Activated gamma-delta T cell (primary cell): ENCODE results near the gene ANAPC5.
"Not testable (repeated sequence)": the region's sequence is repeated elsewhere in the genome, so short reads cannot be mapped to it uniquely, and the experiment has no call there.

Source experiments
- DNase-seq: peaks from one replicate; lab custom pipeline; 2025; lab: John Stamatoyannopoulos, UW
- total RNA-seq, 2 donors: gene quantifications; one replicate each; lab custom pipeline; 2026; lab: John Stamatoyannopoulos, UW

Gene ANAPC5, protein sequence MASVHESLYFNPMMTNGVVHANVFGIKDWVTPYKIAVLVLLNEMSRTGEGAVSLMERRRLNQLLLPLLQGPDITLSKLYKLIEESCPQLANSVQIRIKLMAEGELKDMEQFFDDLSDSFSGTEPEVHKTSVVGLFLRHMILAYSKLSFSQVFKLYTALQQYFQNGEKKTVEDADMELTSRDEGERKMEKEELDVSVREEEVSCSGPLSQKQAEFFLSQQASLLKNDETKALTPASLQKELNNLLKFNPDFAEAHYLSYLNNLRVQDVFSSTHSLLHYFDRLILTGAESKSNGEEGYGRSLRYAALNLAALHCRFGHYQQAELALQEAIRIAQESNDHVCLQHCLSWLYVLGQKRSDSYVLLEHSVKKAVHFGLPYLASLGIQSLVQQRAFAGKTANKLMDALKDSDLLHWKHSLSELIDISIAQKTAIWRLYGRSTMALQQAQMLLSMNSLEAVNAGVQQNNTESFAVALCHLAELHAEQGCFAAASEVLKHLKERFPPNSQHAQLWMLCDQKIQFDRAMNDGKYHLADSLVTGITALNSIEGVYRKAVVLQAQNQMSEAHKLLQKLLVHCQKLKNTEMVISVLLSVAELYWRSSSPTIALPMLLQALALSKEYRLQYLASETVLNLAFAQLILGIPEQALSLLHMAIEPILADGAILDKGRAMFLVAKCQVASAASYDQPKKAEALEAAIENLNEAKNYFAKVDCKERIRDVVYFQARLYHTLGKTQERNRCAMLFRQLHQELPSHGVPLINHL
- 269 to 320 reads per million in 2 donors for total RNA-seq

DNA sequence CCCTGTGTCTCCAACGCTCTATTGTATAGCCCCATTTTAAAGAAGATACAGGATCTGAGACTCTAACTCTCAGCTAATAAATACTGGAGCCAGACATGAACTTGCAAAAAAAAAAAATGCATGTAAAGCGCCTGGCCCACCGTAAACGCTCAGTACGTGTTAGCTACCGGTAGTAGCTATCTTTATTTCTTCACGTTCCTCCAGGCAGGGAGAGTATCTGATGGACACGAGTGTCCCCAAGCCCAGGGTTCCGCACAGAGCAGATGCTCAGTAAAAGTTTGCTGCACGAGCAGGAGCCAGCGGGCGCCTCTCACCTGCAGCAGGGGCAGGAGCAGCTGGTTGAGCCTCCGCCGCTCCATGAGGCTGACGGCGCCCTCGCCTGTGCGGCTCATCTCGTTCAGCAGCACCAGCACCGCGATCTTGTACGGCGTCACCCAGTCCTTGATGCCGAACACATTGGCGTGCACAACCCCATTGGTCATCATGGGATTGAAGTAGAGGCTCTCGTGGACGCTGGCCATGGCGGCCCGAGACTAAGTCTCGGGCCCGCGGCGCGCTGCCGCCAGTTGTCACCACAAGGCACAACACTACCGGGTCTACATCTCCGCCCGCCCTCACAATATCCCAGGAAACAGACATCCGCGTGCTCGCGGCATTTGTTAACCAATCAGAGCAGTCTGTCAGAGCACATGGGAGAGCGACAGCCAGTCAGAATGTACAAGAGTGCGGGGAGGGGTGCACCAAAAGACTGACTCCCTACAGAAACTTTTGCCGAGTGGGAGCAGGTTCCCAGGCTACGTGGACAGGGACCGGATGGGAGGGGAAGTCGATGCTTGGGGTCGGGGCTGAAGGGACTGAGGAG, at the start of gene ANAPC5:
Gene ANAPC5 (minus strand): TSS at position 592 of the 862 bp plus-strand sequence. CDS start 71 bp downstream, at position 521.
- DNase-seq, result peak; percentile 51

DNA sequence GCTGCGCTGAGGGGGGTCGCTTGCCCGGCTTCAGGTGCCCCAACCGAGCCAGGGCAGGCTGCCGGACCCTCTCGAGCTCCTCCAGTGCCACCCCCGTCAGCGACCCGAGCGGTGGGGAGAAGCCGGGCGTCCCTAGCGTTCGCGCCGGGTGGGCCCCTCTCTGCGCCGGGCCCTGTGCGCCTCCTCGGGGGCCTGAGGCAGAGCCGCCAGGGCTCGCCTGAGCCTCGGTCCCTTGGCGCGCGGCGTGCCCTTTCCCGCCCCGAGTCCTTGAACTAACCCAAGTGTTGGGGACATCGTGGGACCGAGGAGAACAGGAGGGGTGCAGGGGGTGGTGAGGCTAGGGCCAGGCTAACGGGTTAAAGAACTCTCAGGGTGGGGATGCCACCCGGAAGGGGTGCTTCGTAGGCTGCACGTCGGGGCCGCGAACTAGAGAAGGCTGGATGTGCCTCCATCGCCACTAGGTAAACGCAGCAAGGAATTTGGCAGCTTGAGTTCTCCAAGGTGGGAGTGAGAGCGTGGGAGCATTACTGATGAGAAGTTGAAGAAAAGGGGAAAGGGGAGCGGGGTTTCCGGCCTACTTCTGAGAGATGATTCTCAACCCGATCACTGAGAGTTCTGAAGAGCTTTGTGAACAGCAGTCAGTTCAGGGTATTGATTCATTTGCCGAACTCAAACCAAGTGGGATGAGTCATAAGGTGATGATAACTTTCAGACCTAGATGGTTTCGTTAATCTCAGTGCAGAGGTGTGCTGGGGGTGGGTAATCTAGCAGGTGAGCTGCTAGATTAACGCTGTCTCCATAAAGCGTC, 48.3 kb upstream of the ANAPC5 start:
- peak; percentile 56 for DNase-seq

DNA sequence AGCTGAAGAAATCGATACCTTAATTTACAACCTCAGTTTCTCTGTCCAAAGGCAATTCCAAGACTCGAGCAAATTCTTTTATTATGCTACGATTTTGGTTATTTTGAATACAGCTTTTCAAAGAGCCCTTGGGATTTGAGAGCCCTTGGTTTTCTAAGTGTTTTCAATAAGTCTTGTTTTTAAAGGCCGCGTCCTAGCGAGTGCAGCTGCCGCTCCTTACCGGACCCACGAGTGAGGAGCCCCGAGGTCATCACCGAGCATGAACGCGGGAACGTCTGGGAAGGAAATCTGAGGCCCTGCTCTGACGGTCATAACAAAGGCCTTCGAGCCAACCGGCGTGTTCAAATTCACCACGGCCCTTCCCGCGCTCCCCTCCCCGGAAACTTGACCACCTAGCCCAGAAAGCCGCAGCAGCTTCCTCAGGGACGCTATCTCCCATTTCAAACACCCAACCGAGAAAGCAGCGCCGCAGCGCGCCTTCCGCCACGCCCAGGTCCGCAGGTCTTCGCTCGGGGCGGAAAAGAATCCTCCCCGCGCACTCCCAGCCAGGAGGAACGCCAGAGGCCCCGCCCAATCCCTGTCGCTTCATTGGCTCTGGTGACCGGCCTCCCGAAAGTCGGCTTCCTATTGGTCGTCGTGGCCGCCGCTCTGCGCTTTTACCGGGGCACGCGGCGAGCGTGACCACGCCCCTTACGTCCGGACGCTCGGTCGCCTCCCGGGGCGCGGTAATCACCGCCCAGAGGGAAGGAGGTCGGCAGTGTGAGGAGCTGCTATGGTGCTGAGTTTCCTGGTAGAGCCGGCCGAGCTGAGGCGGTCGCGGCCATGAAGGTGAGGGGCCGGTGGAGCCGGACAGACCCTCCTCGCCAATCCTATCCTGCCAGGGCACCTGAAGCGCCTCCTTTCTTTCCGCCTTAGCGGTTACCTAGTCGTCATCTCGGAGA, 47.5 kb upstream of the ANAPC5 start, which contains the start of gene RNF34:
Gene RNF34 (plus strand): TSS at position 728 of the 941 bp plus-strand sequence. CDS start 95 bp downstream, at position 823.
- peak; percentile 91 for DNase-seq

DNA sequence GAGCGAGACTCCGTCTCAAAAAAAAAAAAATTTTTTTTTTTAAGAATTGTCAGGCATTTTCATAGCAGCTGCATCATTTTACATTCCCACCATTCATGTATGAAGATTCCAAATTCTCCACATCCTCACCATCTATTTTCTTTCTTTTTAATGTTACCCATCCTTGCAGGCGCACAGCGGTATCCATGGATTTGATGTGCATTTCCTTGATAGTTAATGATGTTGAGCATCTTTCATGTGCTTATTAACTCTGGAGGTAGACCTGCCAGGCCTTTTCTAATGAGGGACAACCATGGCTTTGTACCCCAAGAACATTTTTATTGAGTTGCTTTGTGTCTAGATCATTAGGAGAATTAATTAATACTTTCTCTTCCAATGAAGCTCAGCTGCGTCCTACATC, 46.1 kb upstream of the ANAPC5 start:
- no peak for DNase-seq

DNA sequence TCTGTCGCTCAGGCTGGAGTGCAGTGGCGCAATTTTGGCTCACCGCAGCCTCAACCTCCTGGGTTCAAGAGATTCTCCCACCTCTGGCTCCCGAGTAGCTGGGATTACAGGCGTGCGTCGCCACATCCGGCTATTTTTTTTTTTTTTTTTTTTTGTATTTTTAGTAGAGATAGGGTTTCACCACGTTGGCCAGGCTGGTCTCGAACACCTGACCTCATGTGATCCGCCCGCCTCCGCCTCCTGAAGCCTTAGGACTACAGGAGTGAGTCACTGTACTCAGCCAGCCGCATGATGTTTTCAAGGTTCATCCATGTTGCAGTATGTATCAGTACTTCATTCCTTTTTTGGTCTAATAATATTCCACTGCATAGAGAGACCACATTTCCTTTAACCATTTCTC, 45.3 kb upstream of the ANAPC5 start:
- DNase-seq, result no peak

DNA sequence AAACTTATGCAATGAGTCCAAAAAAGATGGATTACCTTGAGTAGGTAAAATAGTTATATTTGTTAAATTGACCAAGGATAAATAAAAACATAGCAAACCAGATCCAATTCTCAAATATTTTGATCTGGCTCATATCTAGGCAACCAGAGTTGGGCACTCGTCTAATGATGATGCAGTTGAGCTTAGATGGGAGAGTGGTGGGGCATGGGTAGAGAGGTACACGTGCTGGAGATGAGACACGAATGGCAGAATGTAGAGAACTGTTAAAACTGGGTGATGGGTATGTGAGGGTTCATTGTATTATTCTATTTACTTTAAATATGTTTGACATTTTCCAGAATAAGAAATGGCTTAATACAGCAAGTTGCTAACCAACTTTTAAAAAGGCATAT, 40.1 kb upstream of the ANAPC5 start:
- DNase-seq, result no peak

DNA sequence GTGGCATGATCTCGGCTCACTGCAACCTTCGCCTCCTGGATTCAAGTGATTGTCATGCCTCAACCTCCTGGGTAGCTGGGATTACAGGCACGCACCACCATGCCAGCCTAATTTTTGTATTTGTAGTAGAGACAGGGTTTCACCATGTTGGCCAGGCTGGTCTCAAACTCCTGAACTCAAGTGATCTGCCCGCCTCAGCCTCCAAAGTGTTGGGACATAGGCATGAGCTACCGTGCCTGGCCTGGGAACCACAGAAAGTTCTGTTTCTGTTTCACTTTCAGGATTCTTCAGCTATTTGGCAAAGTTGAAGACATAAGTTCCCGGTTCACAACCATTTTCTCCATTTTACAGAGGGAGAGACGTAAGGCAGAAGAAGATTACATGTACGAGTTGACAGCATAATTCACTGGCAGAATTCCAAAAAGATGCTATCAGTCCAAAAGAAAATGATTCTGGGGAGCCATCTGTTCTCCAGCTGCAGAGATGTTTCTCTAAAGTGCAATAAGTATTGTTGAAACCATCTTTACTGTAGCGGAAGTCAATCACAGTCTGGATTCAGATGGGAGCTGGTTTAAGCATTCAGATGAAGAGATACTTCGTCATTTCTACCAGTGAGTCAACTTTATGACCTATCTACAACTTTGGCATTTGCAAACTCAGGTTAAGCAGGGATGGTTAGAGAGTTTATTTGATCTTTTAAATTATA, 39.6 kb upstream of the ANAPC5 start:
- no peak for DNase-seq

DNA sequence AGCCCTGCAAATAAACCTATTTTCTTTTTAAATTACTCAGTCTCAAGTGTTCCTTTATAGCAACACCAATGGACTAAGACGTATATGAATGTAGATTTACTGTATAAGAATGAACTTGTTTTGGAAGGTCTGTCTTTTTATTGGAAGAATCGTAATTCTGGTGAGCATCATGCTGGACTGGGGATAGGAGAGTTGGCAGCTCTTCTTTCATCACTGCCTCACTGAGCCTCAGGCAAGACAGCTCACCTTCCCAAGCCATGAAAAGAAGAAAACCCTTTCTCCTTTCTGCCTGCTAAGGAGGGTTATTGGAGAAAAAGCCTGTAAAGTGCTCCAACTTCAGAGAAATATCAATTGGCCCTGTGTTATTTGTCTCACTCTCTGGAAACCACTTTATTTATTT, 38.6 kb upstream of the ANAPC5 start:
- DNase-seq, result no peak

DNA sequence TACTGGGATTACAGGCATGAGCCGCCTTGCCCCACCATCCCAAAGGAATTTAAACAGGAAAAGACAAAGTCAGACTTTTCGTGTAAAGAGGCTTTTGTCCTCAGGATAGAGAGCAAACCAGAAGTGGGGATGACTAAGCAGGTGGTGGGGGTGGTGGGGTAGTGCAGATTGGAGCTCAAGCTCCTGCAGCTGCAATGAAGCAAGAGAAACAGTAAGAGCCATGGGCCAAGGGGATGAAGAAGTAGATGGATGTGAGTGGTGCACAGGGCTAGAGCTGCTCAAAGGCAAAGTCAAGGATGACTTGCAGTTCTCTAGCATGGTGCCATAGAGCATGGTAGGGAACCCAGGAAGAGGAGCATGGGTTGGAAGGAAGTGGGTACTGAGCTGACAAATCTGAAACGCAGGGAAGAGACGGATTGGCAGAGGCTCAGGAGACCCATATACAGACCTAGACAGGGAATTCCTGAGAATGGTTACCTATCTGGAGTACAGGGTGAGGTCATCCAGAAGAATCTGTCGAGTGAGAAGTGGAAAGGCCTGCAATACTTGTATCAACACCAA, 36.3 kb upstream of the ANAPC5 start:
- no peak for DNase-seq

DNA sequence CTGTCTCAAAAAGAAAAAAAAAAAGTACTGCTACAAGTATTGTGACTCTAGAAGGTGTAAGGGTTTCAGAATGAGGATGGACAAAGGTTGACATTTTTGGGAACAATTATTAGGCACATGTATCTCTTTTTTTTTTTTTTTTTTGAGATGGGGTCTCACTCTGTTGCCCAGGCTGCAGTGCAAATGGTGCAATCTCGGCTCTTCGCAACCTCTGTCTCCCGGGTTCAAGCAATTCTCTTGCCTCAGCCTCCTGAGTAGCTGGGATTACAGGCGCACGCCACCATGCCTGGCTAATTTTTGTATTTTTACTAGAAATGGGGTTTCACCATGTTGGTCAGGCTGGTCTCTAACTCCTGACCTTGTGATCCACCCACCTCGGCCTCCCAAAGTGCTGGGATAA, 32.7 kb upstream of the ANAPC5 start:
- not testable (repeated sequence) for DNase-seq

DNA sequence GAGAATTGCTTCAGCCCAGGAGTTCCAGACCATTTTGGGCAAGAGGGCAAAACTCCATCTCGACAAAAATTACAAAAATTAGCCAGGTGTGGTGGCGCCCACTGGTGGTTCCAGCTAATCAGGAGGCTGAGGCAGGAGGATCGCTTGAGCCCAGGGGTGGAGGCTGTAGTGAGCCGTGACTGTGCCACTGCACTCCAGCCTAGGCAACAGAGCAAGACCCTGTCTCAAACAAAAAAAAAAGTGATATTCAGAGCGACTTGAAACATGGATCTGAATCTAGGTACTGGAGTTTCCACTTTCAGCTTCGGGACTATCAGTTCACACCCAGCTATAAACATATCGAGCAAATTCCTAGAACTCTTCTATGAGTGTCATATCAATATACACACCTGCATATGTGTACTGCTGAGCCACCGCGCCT, 31.4 kb upstream of the ANAPC5 start:
- no peak for DNase-seq

DNA sequence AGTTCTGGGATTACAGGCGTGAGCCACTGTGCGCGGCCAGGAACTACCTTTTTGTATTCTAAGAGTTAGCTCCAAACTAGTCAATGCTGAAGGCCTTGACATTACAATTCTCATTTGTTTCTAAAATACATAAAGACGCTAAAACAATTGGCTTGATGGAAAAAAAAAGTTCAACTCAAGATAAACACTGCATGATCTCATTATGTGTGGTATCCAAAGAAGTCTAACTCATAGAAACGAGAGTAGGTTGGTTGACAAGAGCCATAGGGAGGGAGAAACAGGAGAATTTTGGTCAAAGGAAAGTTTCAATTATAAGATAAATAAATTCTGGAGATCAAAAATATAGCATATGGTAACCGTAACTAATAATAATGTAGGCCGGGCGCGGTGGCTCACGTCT, 27.7 kb upstream of the ANAPC5 start:
- DNase-seq, result no peak

DNA sequence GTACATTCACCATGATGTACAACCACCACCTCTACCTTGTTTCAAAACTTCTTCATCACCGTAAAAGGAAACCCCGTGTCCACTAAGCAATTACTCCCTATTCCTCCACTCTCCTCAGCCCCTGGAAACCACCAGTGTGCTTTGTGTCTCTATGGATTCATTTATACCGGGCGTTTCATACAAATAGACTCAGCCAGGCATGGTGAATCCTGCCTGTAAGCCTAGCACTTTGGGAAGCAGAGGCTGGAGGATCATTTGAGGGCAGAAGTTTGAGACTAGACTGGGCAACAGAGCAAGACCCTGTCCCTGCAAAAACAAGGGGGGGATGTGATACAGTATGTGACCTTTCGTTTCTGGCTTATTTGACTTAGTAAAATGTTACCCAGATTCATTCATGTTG, 26.5 kb upstream of the ANAPC5 start:
- no peak for DNase-seq

DNA sequence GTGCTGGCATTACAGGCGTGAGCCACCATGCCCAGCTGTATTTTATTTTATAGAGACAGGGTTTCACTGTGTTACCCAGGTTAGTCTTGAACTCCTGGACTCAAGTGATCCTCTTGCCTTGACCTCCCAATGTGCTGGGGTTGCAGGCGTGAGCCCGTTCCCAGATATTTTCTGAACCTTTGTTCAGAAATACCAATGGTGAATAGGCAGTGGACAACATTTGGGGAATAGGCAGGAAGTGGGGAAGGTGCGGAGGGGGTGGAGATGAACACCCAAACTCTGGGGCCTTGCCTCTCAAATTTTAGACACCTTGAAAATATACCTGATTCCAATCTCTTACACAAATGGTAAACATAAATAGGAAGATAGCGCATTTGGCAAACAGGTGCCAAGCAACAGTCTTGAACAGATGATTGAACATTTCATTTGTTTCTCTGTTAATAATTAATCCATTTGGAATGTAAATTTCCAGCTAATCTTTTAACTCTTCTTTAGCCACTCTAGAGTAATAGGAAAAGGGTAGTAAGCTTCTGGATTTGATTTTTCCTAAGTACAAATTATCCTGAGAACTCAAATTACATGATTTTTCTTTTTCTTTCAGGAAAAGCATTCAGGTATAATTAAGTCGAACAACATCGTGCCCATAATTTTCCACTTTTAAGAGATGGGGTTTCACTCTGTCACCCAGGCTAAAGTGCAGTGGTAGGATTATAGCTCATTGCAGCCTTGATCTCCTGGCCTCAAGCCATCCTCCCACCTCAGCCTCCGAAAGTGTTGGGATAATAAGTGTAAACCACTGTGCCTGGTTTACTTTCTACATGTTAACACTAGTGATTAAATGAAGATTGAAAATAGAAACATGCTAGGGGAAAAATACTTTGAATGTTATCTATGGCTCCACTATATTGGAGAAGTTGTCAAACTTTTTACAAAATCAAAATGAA, 24.8 kb upstream of the ANAPC5 start:
- no peak for DNase-seq

DNA sequence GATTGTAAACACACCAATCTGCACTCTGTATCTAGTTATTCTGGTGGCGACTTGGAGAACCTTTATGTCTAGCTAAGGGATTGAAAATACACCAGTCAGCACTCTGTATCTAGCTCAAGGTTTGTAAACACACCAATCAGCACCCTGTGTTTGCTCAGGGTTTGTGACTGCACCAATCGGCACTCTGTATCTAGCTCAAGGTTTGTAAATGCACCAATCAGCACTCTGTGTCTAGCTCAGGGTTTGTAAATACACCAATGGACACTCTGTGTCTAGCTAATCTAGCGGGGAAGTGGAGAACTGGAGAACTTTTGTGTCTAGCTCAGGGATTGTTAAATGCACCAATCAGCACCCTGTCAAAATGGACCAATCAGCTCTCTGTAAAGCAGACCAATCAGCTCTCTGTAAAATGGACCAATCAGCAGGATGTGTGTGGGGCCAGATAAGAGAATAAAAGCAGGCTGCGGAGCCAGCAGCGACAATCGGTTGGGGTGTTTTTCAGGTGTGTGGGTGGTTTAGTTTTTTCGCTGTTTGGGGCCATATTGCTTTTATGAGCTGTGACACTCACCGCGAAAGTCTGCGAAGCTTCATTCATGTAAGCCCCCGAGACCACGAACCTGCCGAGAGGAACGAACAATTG, 22.9 kb upstream of the ANAPC5 start:
- DNase-seq, result not testable (repeated sequence)

DNA sequence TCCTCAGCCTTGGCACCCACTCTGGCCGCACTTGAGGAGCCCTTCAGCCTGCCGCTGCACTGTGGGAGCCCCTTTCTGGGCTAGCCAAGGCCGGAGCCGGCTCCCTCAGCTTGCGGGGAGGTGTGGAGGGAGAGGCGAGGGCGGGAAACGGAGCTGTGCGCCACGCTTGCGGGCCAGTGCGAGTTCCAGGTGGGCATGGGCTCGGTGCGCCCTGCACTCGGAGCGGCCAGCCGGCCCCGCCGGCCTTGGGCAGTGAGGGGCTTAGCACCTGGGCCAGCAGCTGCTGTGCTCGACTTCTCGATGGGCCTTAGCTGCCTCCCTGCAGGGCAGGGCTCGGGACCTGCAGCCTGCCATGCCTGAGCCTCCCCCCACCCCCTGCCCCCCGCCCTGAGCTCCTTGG, 22.1 kb upstream of the ANAPC5 start:
- not testable (repeated sequence) for DNase-seq

DNA sequence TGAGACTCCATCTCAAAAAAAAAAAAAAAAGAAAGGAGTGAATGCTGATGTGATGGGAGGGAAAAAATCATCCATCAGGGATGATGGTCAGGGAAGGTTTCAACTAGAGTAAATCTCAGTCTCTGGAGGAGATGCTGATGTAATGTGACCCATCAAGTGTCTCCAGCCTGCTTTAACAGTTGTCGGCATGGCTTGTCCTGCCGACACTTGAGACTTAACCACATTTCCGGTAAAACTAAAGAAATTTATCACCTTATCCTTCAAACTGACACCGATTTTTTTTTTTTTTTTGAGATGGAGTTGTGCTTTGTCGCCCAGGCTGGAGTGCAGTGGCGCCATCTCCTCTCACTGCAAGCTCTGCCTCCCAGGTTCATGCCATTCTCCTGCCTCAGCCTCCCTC, 21.5 kb upstream of the ANAPC5 start:
- DNase-seq, result no peak
